HG02885 (cell line): Measurements from ENCODE around the gene DGKG.

Experiments used
- ATAC-seq: cut with Tn5 transposase; IDR thresholded peaks from one replicate; pipeline ENCODE4 v1.9.1; 2021; ENCODE audit warnings: mild to moderate bottlenecking; ENCODE audit not compliant: unreplicated experiment, poor library complexity

The DGKG gene

GRCh38 chr3:186368717-186369116 lies 6.7 kb upstream of the DGKG start:
- ATAC-seq, result no peak

- ATAC-seq, result no peak
These were observed 6.1 kb upstream of the DGKG start for GRCh38 chr3:186368176-186368575.

GRCh38 chr3:186367631-186368030 lies 5.6 kb upstream of the DGKG start:
- no peak for ATAC-seq

GRCh38 chr3:186366206-186366605 lies 4.2 kb upstream of the DGKG start:
- ATAC-seq, result no peak

- ATAC-seq, result no peak
These were observed 3.4 kb upstream of the DGKG start for GRCh38 chr3:186365202-186365974.

- no peak for ATAC-seq
These were observed 954 bp upstream of the DGKG start for GRCh38 chr3:186362988-186363387.

GRCh38 chr3:186362537-186362842 lies 456 bp upstream of the DGKG start:
- no peak for ATAC-seq

GRCh38 chr3:186361246-186361761 lies 730 bp downstream of the DGKG start:
- ATAC-seq, result no peak

- no peak for ATAC-seq
These were observed 1.3 kb downstream of the DGKG start for GRCh38 chr3:186360779-186361178.

- ATAC-seq, result no peak
These were observed 3.0 kb downstream of the DGKG start for GRCh38 chr3:186359078-186359477.

GRCh38 chr3:186356152-186356551 lies 5.9 kb downstream of the DGKG start:
- ATAC-seq, result no peak

- no peak for ATAC-seq
These were observed 7.9 kb downstream of the DGKG start for GRCh38 chr3:186354100-186354499.

- no peak for ATAC-seq
These were observed 9.7 kb downstream of the DGKG start for GRCh38 chr3:186352369-186352768.

GRCh38 chr3:186342197-186342596 lies 19.8 kb downstream of the DGKG start:
- no peak for ATAC-seq

GRCh38 chr3:186340204-186340603 lies 21.8 kb downstream of the DGKG start:
- no peak for ATAC-seq

- ATAC-seq, result peak; percentile 59
These were observed 22.7 kb downstream of the DGKG start for GRCh38 chr3:186339180-186339918.

- no peak for ATAC-seq
These were observed 28.8 kb downstream of the DGKG start for GRCh38 chr3:186333256-186333655.

- no peak for ATAC-seq
These were observed 31.1 kb downstream of the DGKG start for GRCh38 chr3:186330772-186331460.

- ATAC-seq, result no peak
These were observed 32.4 kb downstream of the DGKG start for GRCh38 chr3:186329589-186329988.

GRCh38 chr3:186327912-186328487 lies 34.0 kb downstream of the DGKG start:
- ATAC-seq, result no peak

- ATAC-seq, result no peak
These were observed 39.3 kb downstream of the DGKG start for GRCh38 chr3:186322761-186323160.
